ENCODE measurements around the gene LRCH1.
A peak's percentile ranks its signal among the peaks of the same experiment; 100 is the strongest.

LRCH1 gene

GRCh38 chr13:46541210-46541609, 11.8 kb upstream of the LRCH1 start:
- no peak overlapping the region for H2AFZ ChIP-seq (ENCODE audit: low read depth, low read length)
- no peak overlapping the region for H2BK5ac ChIP-seq (ENCODE audit: low read depth, low read length, poor library complexity, severe bottlenecking)
- H4K91ac ChIP-seq (ENCODE audit: low read length): no peak overlapping the region
- H2BK120ac ChIP-seq (ENCODE audit: low read depth, low read length): no peak overlapping the region
- H3K36me3 ChIP-seq (ENCODE audit: control insufficient read depth in 1 of 2, insufficient read depth in 2 of 2, low read depth in 1 of 2, low read length in 2 of 2): no peaks in the 10 kb centered on the region
- WGBS: 75% methylated on average over 1 of the region's 4 CpGs
- H3K4me1 ChIP-seq (ENCODE audit: control insufficient read depth, insufficient read depth, low read depth, low read length): peaks cover 5% of the 10 kb centered on the region
- peak overlapping the region in 1 of 2 experiments; percentile 40 for H3K23ac ChIP-seq (ENCODE audit: low read length in 2 of 2)
- DNase-seq: no peak
- H3K9me3 ChIP-seq (ENCODE audit: control insufficient read depth, low read length): no peaks in the 10 kb centered on the region
- no peak overlapping the region for H3K9ac ChIP-seq (ENCODE audit: low read length)
- no peak overlapping the region for H2BK15ac ChIP-seq (ENCODE audit: low read depth, poor library complexity, severe bottlenecking)
- no peak overlapping the region for H3K14ac ChIP-seq (ENCODE audit: low read length in 2 of 2)
- no peak overlapping the region for H3K27ac ChIP-seq (ENCODE audit: low read length, poor library complexity, severe bottlenecking)
- no peak overlapping the region for H2BK12ac ChIP-seq (ENCODE audit: low read length in 2 of 2)
- H2AK5ac ChIP-seq (ENCODE audit: low read length, severe bottlenecking): no peak overlapping the region
- H3K79me1 ChIP-seq (replicated peaks; ENCODE audit: low read length, poor library complexity, severe bottlenecking): no peaks in the 10 kb centered on the region
- H3K27me3 ChIP-seq (ENCODE audit: control insufficient read depth in 1 of 2, insufficient read depth in 1 of 2, low read length in 2 of 2): no peaks in the 10 kb centered on the region
- H3K18ac ChIP-seq (ENCODE audit: low read depth in 1 of 2, low read length in 2 of 2): no peak overlapping the region
- no peak overlapping the region for H3K4me2 ChIP-seq (ENCODE audit: low read length, poor library complexity, severe bottlenecking)
- H4K8ac ChIP-seq (ENCODE audit: low read length): no peak overlapping the region
- no peak overlapping the region for H3K4ac ChIP-seq (ENCODE audit: low read depth in 1 of 2, low read length in 2 of 2)
- no peak overlapping the region for H3K4me3 ChIP-seq (ENCODE audit: insufficient read depth in 1 of 2, low read depth in 1 of 2, low read length in 2 of 2)

DNA sequence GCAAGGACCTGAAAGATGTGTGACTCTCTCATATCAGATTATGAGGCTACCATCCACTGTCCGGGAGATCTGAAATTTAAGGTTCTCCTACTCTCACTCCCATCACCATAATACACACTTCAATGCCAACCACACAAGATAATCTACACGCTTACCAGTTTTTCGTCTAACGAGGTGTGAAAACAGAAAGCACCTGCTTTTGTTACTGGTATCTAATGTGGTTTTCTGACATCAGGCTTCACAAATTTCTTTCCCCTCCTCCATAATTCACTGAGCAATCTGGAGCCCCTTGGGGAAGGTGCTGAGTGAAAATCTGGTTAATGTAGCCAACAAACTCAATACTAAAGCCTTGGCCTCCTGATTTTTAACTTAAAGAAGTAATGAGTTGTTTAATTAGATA, 10.1 kb upstream of the LRCH1 start:
- no peaks in the 10 kb centered on the region for H3K79me1 ChIP-seq (replicated peaks; ENCODE audit: low read length, poor library complexity, severe bottlenecking)
- H2BK5ac ChIP-seq (ENCODE audit: low read depth, low read length, poor library complexity, severe bottlenecking): no peak overlapping the region
- H3K36me3 ChIP-seq (ENCODE audit: control insufficient read depth in 1 of 2, insufficient read depth in 2 of 2, low read depth in 1 of 2, low read length in 2 of 2): no peaks in the 10 kb centered on the region
- no peak overlapping the region for H2BK120ac ChIP-seq (ENCODE audit: low read depth, low read length)
- H3K4me1 ChIP-seq (ENCODE audit: control insufficient read depth, insufficient read depth, low read depth, low read length): peaks cover 2% of the 10 kb centered on the region
- H2AFZ ChIP-seq (ENCODE audit: low read depth, low read length): no peak overlapping the region
- no peak overlapping the region for H2AK5ac ChIP-seq (ENCODE audit: low read length, severe bottlenecking)
- no peak overlapping the region for H3K23ac ChIP-seq (ENCODE audit: low read length in 2 of 2)
- no peaks in the 10 kb centered on the region for H3K27me3 ChIP-seq (ENCODE audit: control insufficient read depth in 1 of 2, insufficient read depth in 1 of 2, low read length in 2 of 2)
- H2BK12ac ChIP-seq (ENCODE audit: low read length in 2 of 2): no peak overlapping the region
- WGBS: 95% methylated on average over 4 of the region's 4 CpGs
- no peak overlapping the region for H3K4me2 ChIP-seq (ENCODE audit: low read length, poor library complexity, severe bottlenecking)
- no peak for DNase-seq
- no peak overlapping the region for H3K14ac ChIP-seq (ENCODE audit: low read length in 2 of 2)
- no peaks in the 10 kb centered on the region for H3K9me3 ChIP-seq (ENCODE audit: control insufficient read depth, low read length)
- H4K8ac ChIP-seq (ENCODE audit: low read length): no peak overlapping the region
- H2BK15ac ChIP-seq (ENCODE audit: low read depth, poor library complexity, severe bottlenecking): no peak overlapping the region
- no peak overlapping the region for H3K18ac ChIP-seq (ENCODE audit: low read depth in 1 of 2, low read length in 2 of 2)
- H3K9ac ChIP-seq (ENCODE audit: low read length): no peak overlapping the region
- H3K27ac ChIP-seq (ENCODE audit: low read length, poor library complexity, severe bottlenecking): no peak overlapping the region
- no peak overlapping the region for H3K4me3 ChIP-seq (ENCODE audit: insufficient read depth in 1 of 2, low read depth in 1 of 2, low read length in 2 of 2)
- H4K91ac ChIP-seq (ENCODE audit: low read length): no peak overlapping the region
- H3K4ac ChIP-seq (ENCODE audit: low read depth in 1 of 2, low read length in 2 of 2): no peak overlapping the region

DNA sequence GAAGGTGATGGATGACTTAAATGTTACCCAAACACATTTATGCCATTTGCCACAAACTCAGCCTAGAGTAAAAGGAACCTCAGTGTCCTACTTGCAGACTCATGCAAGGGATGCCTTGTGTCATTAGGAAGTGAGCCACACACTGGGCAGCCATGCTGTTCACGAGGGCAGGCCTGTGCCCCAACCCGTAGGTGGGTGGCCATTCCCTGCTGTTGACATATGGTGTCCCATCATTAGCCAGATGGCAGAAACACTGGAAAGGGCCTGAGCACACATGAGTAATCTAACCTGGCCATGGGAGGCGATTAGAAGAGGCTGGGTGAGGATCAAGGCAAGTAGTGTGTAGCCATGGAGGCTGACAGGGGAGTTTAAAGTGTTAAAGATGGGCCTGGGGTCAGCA, 9.7 kb upstream of the LRCH1 start:
- H3K18ac ChIP-seq (ENCODE audit: low read depth in 1 of 2, low read length in 2 of 2): no peak overlapping the region
- no peak overlapping the region for H3K4ac ChIP-seq (ENCODE audit: low read depth in 1 of 2, low read length in 2 of 2)
- no peak overlapping the region for H2AFZ ChIP-seq (ENCODE audit: low read depth, low read length)
- no peak overlapping the region for H2BK12ac ChIP-seq (ENCODE audit: low read length in 2 of 2)
- no peaks in the 10 kb centered on the region for H3K9me3 ChIP-seq (ENCODE audit: control insufficient read depth, low read length)
- H2BK15ac ChIP-seq (ENCODE audit: low read depth, poor library complexity, severe bottlenecking): no peak overlapping the region
- no peak overlapping the region for H4K91ac ChIP-seq (ENCODE audit: low read length)
- H3K4me1 ChIP-seq (ENCODE audit: control insufficient read depth, insufficient read depth, low read depth, low read length): peaks cover 2% of the 10 kb centered on the region
- H3K23ac ChIP-seq (ENCODE audit: low read length in 2 of 2): no peak overlapping the region
- 85% methylated on average over 3 of the region's 3 CpGs for WGBS
- no peak overlapping the region for H2BK5ac ChIP-seq (ENCODE audit: low read depth, low read length, poor library complexity, severe bottlenecking)
- no peaks in the 10 kb centered on the region for H3K27me3 ChIP-seq (ENCODE audit: control insufficient read depth in 1 of 2, insufficient read depth in 1 of 2, low read length in 2 of 2)
- H3K4me3 ChIP-seq (ENCODE audit: insufficient read depth in 1 of 2, low read depth in 1 of 2, low read length in 2 of 2): no peak overlapping the region
- no peak overlapping the region for H3K27ac ChIP-seq (ENCODE audit: low read length, poor library complexity, severe bottlenecking)
- H3K79me1 ChIP-seq (replicated peaks; ENCODE audit: low read length, poor library complexity, severe bottlenecking): no peaks in the 10 kb centered on the region
- no peak overlapping the region for H2AK5ac ChIP-seq (ENCODE audit: low read length, severe bottlenecking)
- H3K36me3 ChIP-seq (ENCODE audit: control insufficient read depth in 1 of 2, insufficient read depth in 2 of 2, low read depth in 1 of 2, low read length in 2 of 2): no peaks in the 10 kb centered on the region
- no peak overlapping the region for H3K14ac ChIP-seq (ENCODE audit: low read length in 2 of 2)
- no peak overlapping the region for H3K9ac ChIP-seq (ENCODE audit: low read length)
- no peak overlapping the region for H2BK120ac ChIP-seq (ENCODE audit: low read depth, low read length)
- no peak overlapping the region for H4K8ac ChIP-seq (ENCODE audit: low read length)
- no peak for DNase-seq
- H3K4me2 ChIP-seq (ENCODE audit: low read length, poor library complexity, severe bottlenecking): no peak overlapping the region

- no peak overlapping the region for H3K14ac ChIP-seq (ENCODE audit: low read length in 2 of 2)
- H3K4me2 ChIP-seq (ENCODE audit: low read length, poor library complexity, severe bottlenecking): no peak overlapping the region
- no peak overlapping the region for H2AFZ ChIP-seq (ENCODE audit: low read depth, low read length)
- no peak overlapping the region for H2BK120ac ChIP-seq (ENCODE audit: low read depth, low read length)
- no peak overlapping the region for H4K8ac ChIP-seq (ENCODE audit: low read length)
- no peak overlapping the region for H3K18ac ChIP-seq (ENCODE audit: low read depth in 1 of 2, low read length in 2 of 2)
- no peaks in the 10 kb centered on the region for H3K36me3 ChIP-seq (ENCODE audit: control insufficient read depth in 1 of 2, insufficient read depth in 2 of 2, low read depth in 1 of 2, low read length in 2 of 2)
- H3K79me1 ChIP-seq (replicated peaks; ENCODE audit: low read length, poor library complexity, severe bottlenecking): no peaks in the 10 kb centered on the region
- no peak overlapping the region for H3K4me3 ChIP-seq (ENCODE audit: insufficient read depth in 1 of 2, low read depth in 1 of 2, low read length in 2 of 2)
- no peak overlapping the region for H3K4ac ChIP-seq (ENCODE audit: low read depth in 1 of 2, low read length in 2 of 2)
- WGBS: 95% methylated on average over 2 of the region's 2 CpGs
- H2BK12ac ChIP-seq (ENCODE audit: low read length in 2 of 2): no peak overlapping the region
- H3K27ac ChIP-seq (ENCODE audit: low read length, poor library complexity, severe bottlenecking): no peak overlapping the region
- H2AK5ac ChIP-seq (ENCODE audit: low read length, severe bottlenecking): no peak overlapping the region
- no peak overlapping the region for H2BK15ac ChIP-seq (ENCODE audit: low read depth, poor library complexity, severe bottlenecking)
- no peak overlapping the region for H2BK5ac ChIP-seq (ENCODE audit: low read depth, low read length, poor library complexity, severe bottlenecking)
- no peaks in the 10 kb centered on the region for H3K27me3 ChIP-seq (ENCODE audit: control insufficient read depth in 1 of 2, insufficient read depth in 1 of 2, low read length in 2 of 2)
- H3K23ac ChIP-seq (ENCODE audit: low read length in 2 of 2): no peak overlapping the region
- no peak for DNase-seq
- H3K9me3 ChIP-seq (ENCODE audit: control insufficient read depth, low read length): no peaks in the 10 kb centered on the region
- peaks cover 2% of the 10 kb centered on the region for H3K4me1 ChIP-seq (ENCODE audit: control insufficient read depth, insufficient read depth, low read depth, low read length)
- H3K9ac ChIP-seq (ENCODE audit: low read length): no peak overlapping the region
- no peak overlapping the region for H4K91ac ChIP-seq (ENCODE audit: low read length)
Observed at GRCh38 chr13:46544208-46544607, 8.8 kb upstream of the LRCH1 start.
